Stimulated activated effector memory CD8-positive, alpha-beta T cell treated with anti-CD3 and anti-CD28 coated beads, Interleukin-12 subunit alpha, Interleukin-12 subunit beta, amount 100 ng/mL, for 72 hours (primary cell): ENCODE data around the gene IL37.
"Not testable (repeated sequence)": the region's sequence is repeated elsewhere in the genome, so short reads cannot be mapped to it uniquely, and the experiment has no call there.

Source experiments
- ATAC-seq: fragments of 150-1000 bp; cut with Tn5 transposase; 2 replicates; pipeline ENCODE4 v1.10.0; 2021
- DNase-seq, 2 donors: peaks; one replicate each; pipeline ENCODE4 v3.0.0; 2021 to 2022; ENCODE audit warnings: low spot score in 2 of 2
- H3K27ac Mint-ChIP-seq: one replicate; pipeline ENCODE4 v1.8.0; 2022; ENCODE audit warnings: mild to moderate bottlenecking, mixed read lengths
- H3K36me3 Mint-ChIP-seq: one replicate; pipeline ENCODE4 v1.8.0; 2022; ENCODE audit warnings: mild to moderate bottlenecking, mixed read lengths
- H3K4me1 Mint-ChIP-seq: one replicate; pipeline ENCODE4 v1.8.0; 2022; ENCODE audit warnings: mixed read lengths
- H3K4me3 Mint-ChIP-seq: one replicate; pipeline ENCODE4 v1.8.0; 2022; ENCODE audit warnings: mild to moderate bottlenecking, mixed read lengths
- H3K9me3 Mint-ChIP-seq: one replicate; pipeline ENCODE4 v1.8.0; 2022; ENCODE audit warnings: mixed read lengths

Gene IL37

GRCh38 chr2:112924360-112924759 is 13.4 kb downstream of the IL37 start:
- H3K27ac Mint-ChIP-seq: no peak overlapping the region
- H3K4me3 Mint-ChIP-seq: no peak overlapping the region
- H3K36me3 Mint-ChIP-seq: no peaks in the 10 kb centered on the region
- DNase-seq (no peak), ATAC-seq (no peak)
- peaks cover 11% of the 10 kb centered on the region for H3K4me1 Mint-ChIP-seq
- no peaks in the 10 kb centered on the region for H3K9me3 Mint-ChIP-seq

GRCh38 chr2:112924821-112925220 is 13.9 kb downstream of the IL37 start:
- Mint-ChIP-seq H3K4me3 (no peak overlapping the region), H3K27ac (no peak overlapping the region), H3K36me3 (no peaks in the 10 kb centered on the region), H3K9me3 (no peaks in the 10 kb centered on the region), H3K4me1 (peaks cover 11% of the 10 kb centered on the region)
- no peak for ATAC-seq
- no peak for DNase-seq

GRCh38 chr2:112926707-112927106 is 15.7 kb downstream of the IL37 start:
- ATAC-seq (no peak), DNase-seq (no peak)
- Mint-ChIP-seq H3K4me1 (no peaks in the 10 kb centered on the region), H3K36me3 (no peaks in the 10 kb centered on the region), H3K9me3 (no peaks in the 10 kb centered on the region), H3K27ac (no peak overlapping the region), H3K4me3 (no peak overlapping the region)

- Mint-ChIP-seq H3K4me3 (no peak overlapping the region), H3K4me1 (no peaks in the 10 kb centered on the region), H3K27ac (no peak overlapping the region), H3K9me3 (no peaks in the 10 kb centered on the region), H3K36me3 (no peaks in the 10 kb centered on the region)
- ATAC-seq (no peak), DNase-seq (no peak)
Observed at GRCh38 chr2:112927745-112928144, 16.8 kb downstream of the IL37 start.

GRCh38 chr2:112933261-112933660 is 22.3 kb downstream of the IL37 start:
- Mint-ChIP-seq H3K9me3 (no peaks in the 10 kb centered on the region), H3K4me3 (no peak overlapping the region), H3K36me3 (no peaks in the 10 kb centered on the region), H3K27ac (no peak overlapping the region), H3K4me1 (no peaks in the 10 kb centered on the region)
- peak in 1 of 2 donors; percentile 32 for DNase-seq
- ATAC-seq: no peak

- not testable (repeated sequence) for DNase-seq, H3K4me3 Mint-ChIP-seq, H3K4me1 Mint-ChIP-seq, H3K27ac Mint-ChIP-seq, H3K9me3 Mint-ChIP-seq, ATAC-seq, H3K36me3 Mint-ChIP-seq
Observed at GRCh38 chr2:112934117-112934516, 23.2 kb downstream of the IL37 start.

GRCh38 chr2:112936927-112937232 is 25.9 kb downstream of the IL37 start:
- no peaks in the 10 kb centered on the region for H3K36me3 Mint-ChIP-seq
- no peak for ATAC-seq
- H3K4me1 Mint-ChIP-seq: no peaks in the 10 kb centered on the region
- DNase-seq: no peak
- no peak overlapping the region for H3K4me3 Mint-ChIP-seq
- H3K9me3 Mint-ChIP-seq: no peaks in the 10 kb centered on the region
- H3K27ac Mint-ChIP-seq: no peak overlapping the region

GRCh38 chr2:112938904-112939303 is 27.9 kb downstream of the IL37 start:
- ATAC-seq: no peak

GRCh38 chr2:112939425-112939824 is 28.5 kb downstream of the IL37 start:
- Mint-ChIP-seq H3K4me3 (no peak overlapping the region), H3K4me1 (no peaks in the 10 kb centered on the region), H3K36me3 (no peaks in the 10 kb centered on the region), H3K9me3 (no peaks in the 10 kb centered on the region), H3K27ac (no peak overlapping the region)
- ATAC-seq (no peak), DNase-seq (no peak)

More at GRCh38 chr2:112938904-112939303, 27.9 kb downstream of the IL37 start:
- Mint-ChIP-seq H3K4me3 (no peak overlapping the region), H3K4me1 (no peaks in the 10 kb centered on the region), H3K27ac (no peak overlapping the region), H3K36me3 (no peaks in the 10 kb centered on the region), H3K9me3 (no peaks in the 10 kb centered on the region)
- DNase-seq: no peak

- Mint-ChIP-seq H3K36me3 (no peaks in the 10 kb centered on the region), H3K4me3 (no peak overlapping the region), H3K9me3 (no peaks in the 10 kb centered on the region), H3K4me1 (no peaks in the 10 kb centered on the region), H3K27ac (no peak overlapping the region)
- ATAC-seq (no peak), DNase-seq (peak in 1 of 2 donors; percentile 1)
Observed at GRCh38 chr2:112940859-112941625, 30.1 kb downstream of the IL37 start.

- Mint-ChIP-seq H3K27ac (no peak overlapping the region), H3K4me3 (no peak overlapping the region), H3K36me3 (no peaks in the 10 kb centered on the region), H3K9me3 (no peaks in the 10 kb centered on the region), H3K4me1 (no peaks in the 10 kb centered on the region)
- DNase-seq (peak; percentile 66 to 87), ATAC-seq (peak; percentile 89)
Observed at GRCh38 chr2:112941753-112942653, 31.0 kb downstream of the IL37 start.

GRCh38 chr2:112942654-112943002 is 31.7 kb downstream of the IL37 start:
- Mint-ChIP-seq H3K27ac (no peak overlapping the region), H3K9me3 (no peaks in the 10 kb centered on the region), H3K4me3 (no peak overlapping the region), H3K4me1 (no peaks in the 10 kb centered on the region), H3K36me3 (no peaks in the 10 kb centered on the region)
- DNase-seq: peak in 1 of 2 donors; percentile 12
- ATAC-seq: no peak

GRCh38 chr2:112944971-112945370 is 34.0 kb downstream of the IL37 start:
- ATAC-seq (no peak), DNase-seq (no peak)
- no peaks in the 10 kb centered on the region for H3K9me3 Mint-ChIP-seq
- H3K4me1 Mint-ChIP-seq: no peaks in the 10 kb centered on the region
- no peak overlapping the region for H3K4me3 Mint-ChIP-seq
- H3K36me3 Mint-ChIP-seq: no peaks in the 10 kb centered on the region
- no peak overlapping the region for H3K27ac Mint-ChIP-seq

- Mint-ChIP-seq H3K36me3 (no peaks in the 10 kb centered on the region), H3K4me3 (no peak overlapping the region), H3K4me1 (no peaks in the 10 kb centered on the region)
Observed at GRCh38 chr2:112946086-112946485, 35.1 kb downstream of the IL37 start.

GRCh38 chr2:112947374-112947773 is 36.4 kb downstream of the IL37 start:
- H3K36me3 Mint-ChIP-seq: no peaks in the 10 kb centered on the region
- H3K4me1 Mint-ChIP-seq: no peaks in the 10 kb centered on the region
- H3K9me3 Mint-ChIP-seq: no peaks in the 10 kb centered on the region
- DNase-seq (peak in 1 of 2 donors; percentile 40), ATAC-seq (no peak)
- no peak overlapping the region for H3K4me3 Mint-ChIP-seq
- no peak overlapping the region for H3K27ac Mint-ChIP-seq

More at GRCh38 chr2:112946086-112946485, 35.1 kb downstream of the IL37 start:
- DNase-seq (no peak), ATAC-seq (no peak)
- no peaks in the 10 kb centered on the region for H3K9me3 Mint-ChIP-seq
- no peak overlapping the region for H3K27ac Mint-ChIP-seq

GRCh38 chr2:112949456-112949855 is 38.5 kb downstream of the IL37 start:
- Mint-ChIP-seq H3K9me3 (no peaks in the 10 kb centered on the region), H3K27ac (no peak overlapping the region), H3K4me1 (no peaks in the 10 kb centered on the region), H3K36me3 (no peaks in the 10 kb centered on the region), H3K4me3 (no peak overlapping the region)
- peak in 1 of 2 donors; percentile 15 for DNase-seq
- ATAC-seq: no peak
